IMR-90 (cell line): Measurements from ENCODE around the gene MPZL3.

Source experiments
- CEBPB ChIP-seq: IDR thresholded peaks from 2 replicates; pipeline ENCODE4 v1.6.1; 2012; ENCODE audit warnings: low read depth, low read length, improper control_type of control experiment
- CTCF ChIP-seq: conservative IDR thresholded peaks from 2 replicates; pipeline ENCODE4 v1.5.1; 2012; ENCODE audit warnings: mild to moderate bottlenecking, low read depth, low read length, improper control_type of control experiment
- MAFK ChIP-seq: IDR thresholded peaks from 2 replicates; pipeline ENCODE4 v1.6.1; 2012; ENCODE audit warnings: low read depth, low read length, improper control_type of control experiment
- MXI1 ChIP-seq: IDR thresholded peaks from 2 replicates; pipeline ENCODE4 v1.6.1; 2012; ENCODE audit warnings: low read depth, mild to moderate bottlenecking, low read length, moderate library complexity, borderline replicate concordance
- POLR2A ChIP-seq: IDR thresholded peaks from 2 replicates; pipeline ENCODE4 v1.6.1; 2012; ENCODE audit warnings: mild to moderate bottlenecking, low read depth, low read length
- SMC3 ChIP-seq: fragments of 150-350 bp; IDR thresholded peaks from 2 replicates; pipeline ENCODE4 v1.6.1; 2016; ENCODE audit warnings: low read depth, mild to moderate bottlenecking, antibody characterized with exemption, low read length, moderate library complexity

GRCh38 chr11:118212781-118213191, 39.4 kb downstream of the MPZL3 start:
- no peak for TF ChIP-seq CTCF
- no peak for TF ChIP-seq MAFK
- no peak for TF ChIP-seq CEBPB
- no peak for TF ChIP-seq MXI1
- TF ChIP-seq POLR2A, result no peak
- no peak for TF ChIP-seq SMC3
